Right lobe of liver (tissue), 4 donors: ENCODE results near the gene GON7.

Source experiments
- CTCF ChIP-seq, 4 donors: fragments of 200-600 bp in 3 of 4; fragments of 450-650 bp in 1 of 4; IDR thresholded peaks; one replicate each; pipeline versions ENCODE4 v1.5.1 to v1.8.0; 2016 to 2022; ENCODE audit warnings: antibody characterized with exemption in 4 of 4, mild to moderate bottlenecking in 2 of 4
- POLR2A ChIP-seq: fragments of 450-650 bp; IDR thresholded peaks from one replicate; pipeline ENCODE4 v1.6.1; 2017; ENCODE audit warnings: antibody characterized with exemption, mild to moderate bottlenecking
- donor health status: DM: no; HTN: no; CAD: no.
- donor health status: DM: no; HTN: no; CAD: no.
- donor health status: DM: no; HTN: yes; CAD: no.

GRCh38 chr14:93232159-93232558 is 25.3 kb upstream of the GON7 start:
- TF ChIP-seq POLR2A (no peak), CTCF (IDR thresholded peaks at IDR 0.05) (no peak)
